Ovary (tissue), 9 donors: ENCODE measurements around the gene ATP2B2. TPM values are rescaled to one million over a fixed set of nuclear protein-coding genes. Genes with fewer than 3 reads are reported as not detected.

ENCODE experiments used
- DNase-seq, 5 donors: peaks; one replicate each; pipeline ENCODE4 v3.0.0-alpha.2; 2019 to 2020
- H3K27ac ChIP-seq, 2 donors: fragments of 200-600 bp; one replicate each; pipeline versions ENCODE4 v1.5.1 to v1.8.0; 2019 to 2022
- H3K27me3 ChIP-seq: fragments of 200-600 bp; one replicate; pipeline ENCODE4 v1.8.0; 2022
- H3K36me3 ChIP-seq: fragments of 200-600 bp; sonication (generic); one replicate; pipeline ENCODE4 v1.5.1; 2019
- H3K4me1 ChIP-seq: one replicate; pipeline ENCODE4 v1.8.1; 2013; ENCODE audit warnings: mild to moderate bottlenecking, moderate library complexity; ENCODE audit not compliant: insufficient read depth
- H3K4me3 ChIP-seq: fragments of 200-600 bp; sonication (generic); one replicate; pipeline ENCODE4 v1.5.1; 2017
- H3K9me3 ChIP-seq, 2 donors: fragments of 200-600 bp in 1 of 2; sonication (generic) in 1 of 2; one replicate each; pipeline versions ENCODE4 v1.5.1 to v1.8.1; 2013 to 2019; ENCODE audit warnings: mild to moderate bottlenecking in 1 of 2, moderate library complexity in 1 of 2
- EP300 ChIP-seq: sonication (generic); formaldehyde crosslinking; IDR thresholded peaks from one replicate; pipeline ENCODE4 v1.6.1; 2017; ENCODE audit warnings: antibody characterized with exemption
- POLR2A ChIP-seq: fragments of 450-650 bp; IDR thresholded peaks from one replicate; pipeline ENCODE4 v1.6.1; 2017; ENCODE audit warnings: antibody characterized with exemption, mild to moderate bottlenecking, moderate library complexity
- WGBS, 3 donors: extraction: QIAGEN DNeasy Blood & Tissue Kit in 1 of 3; methylation state at CpG; one replicate each; pipeline versions ENCODE4 v1.1.5 to v1.1.7; 2013 to 2017; 5-methylcytosine and 5-hydroxymethylcytosine counted together
- intact Hi-C, 4 donors: fragments of 100-400 bp; cut with DNase I; formaldehyde crosslinking; loops; one replicate each; pipeline versions ENCODE4 v1.11.0 to v1.15.1; 2022 to 2023
- polyA plus RNA-seq, 2 donors: library from polyadenylated mRNA; stranded (reverse); fragments of 200-250 nt in 1 of 2; fragments of 350-450 nt in 1 of 2; fragmentation: Illumina TruSeq in 1 of 2; extraction: RNeasy Lipid Tissue Mini Kit (QIAGEN cat#74804) in 1 of 2; gene quantifications; one replicate each; pipeline ENCODE4 v1.2.3, GENCODE V29; 2013 to 2014
- total RNA-seq, 7 donors: library from RNA; depleted of rRNA in 2 of 7; stranded (reverse); fragments of >200 nt in 2 of 7; fragmentation: NEBNext Ultra II Directional in 3 of 7; extraction: Animal tissue kit (Norgen Biotek cat#: 25700) in 3 of 7; gene quantifications; one replicate each; pipeline versions ENCODE4 v1.1.0 to v1.2.4, GENCODE V29; 2016 to 2023
- TF ChIP-seq, protein P1 (sequence below), 3 donors: fragments of 450-650 bp in 2 of 3; fragments of 200-600 bp in 1 of 3; IDR thresholded peaks; one replicate each; pipeline versions ENCODE4 v1.5.1 to v1.8.0; 2016 to 2022; ENCODE audit warnings: antibody characterized with exemption in 3 of 3, mild to moderate bottlenecking in 1 of 3
- donor health status: DM: no; HTN: no; CAD: no; lungs with moderate emphysema.
- donor health status: DM: no; HTN: no; CAD: no.
- donor health status: Bipolar disorder and iron deficiency.
- donor health status: DM: yes; HTN: yes; CAD: no.
- donor health status: DM: no; HTN: no; CAD: no.
- donor health status: DM: yes; HTN: yes; CAD: no.

The ATP2B2 gene
- total and polyA plus RNA-seq, 9 donors: 0.05 to 11.6 (median 0.52) TPM; not detected in 2

DNA sequence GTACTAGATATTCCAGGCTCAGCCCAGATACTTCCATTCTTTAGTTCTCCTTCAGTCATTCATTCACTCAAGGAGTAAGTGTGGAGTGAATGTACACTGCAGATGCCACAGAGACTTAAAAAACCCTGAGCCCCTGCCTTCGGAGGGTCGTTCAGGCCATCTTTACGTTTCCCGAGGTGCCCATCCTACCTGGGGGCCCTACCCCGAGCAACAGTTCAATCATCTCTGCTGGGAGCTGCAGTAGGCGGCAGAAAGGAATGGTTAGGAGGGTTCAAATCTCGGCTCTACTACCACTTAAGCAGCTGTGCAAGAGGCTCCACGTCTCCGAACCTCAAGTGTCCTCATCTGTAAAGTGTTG is 185.1 kb downstream of the ATP2B2 start:
- peak overlapping the region; percentile 31 to 80 for H3K27ac ChIP-seq
- H3K36me3 ChIP-seq: no peaks in the 10 kb centered on the region
- TF ChIP-seq POLR2A (no peak), EP300 (no peak)
- TF ChIP-seq, protein P1, sequence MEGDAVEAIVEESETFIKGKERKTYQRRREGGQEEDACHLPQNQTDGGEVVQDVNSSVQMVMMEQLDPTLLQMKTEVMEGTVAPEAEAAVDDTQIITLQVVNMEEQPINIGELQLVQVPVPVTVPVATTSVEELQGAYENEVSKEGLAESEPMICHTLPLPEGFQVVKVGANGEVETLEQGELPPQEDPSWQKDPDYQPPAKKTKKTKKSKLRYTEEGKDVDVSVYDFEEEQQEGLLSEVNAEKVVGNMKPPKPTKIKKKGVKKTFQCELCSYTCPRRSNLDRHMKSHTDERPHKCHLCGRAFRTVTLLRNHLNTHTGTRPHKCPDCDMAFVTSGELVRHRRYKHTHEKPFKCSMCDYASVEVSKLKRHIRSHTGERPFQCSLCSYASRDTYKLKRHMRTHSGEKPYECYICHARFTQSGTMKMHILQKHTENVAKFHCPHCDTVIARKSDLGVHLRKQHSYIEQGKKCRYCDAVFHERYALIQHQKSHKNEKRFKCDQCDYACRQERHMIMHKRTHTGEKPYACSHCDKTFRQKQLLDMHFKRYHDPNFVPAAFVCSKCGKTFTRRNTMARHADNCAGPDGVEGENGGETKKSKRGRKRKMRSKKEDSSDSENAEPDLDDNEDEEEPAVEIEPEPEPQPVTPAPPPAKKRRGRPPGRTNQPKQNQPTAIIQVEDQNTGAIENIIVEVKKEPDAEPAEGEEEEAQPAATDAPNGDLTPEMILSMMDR (IDR thresholded peaks at IDR 0.05): no peak
- 0 to 1% (median 0%) methylated on average over 9 of the region's 9 CpGs for WGBS, 3 donors
- intact Hi-C loops: no loop called here
- H3K4me1 ChIP-seq: no peaks in the 10 kb centered on the region
- no peaks in the 10 kb centered on the region for H3K27me3 ChIP-seq
- DNase-seq: no peak
- H3K4me3 ChIP-seq: peak overlapping the region; percentile 99
- H3K9me3 ChIP-seq: no peaks in the 10 kb centered on the region

DNA sequence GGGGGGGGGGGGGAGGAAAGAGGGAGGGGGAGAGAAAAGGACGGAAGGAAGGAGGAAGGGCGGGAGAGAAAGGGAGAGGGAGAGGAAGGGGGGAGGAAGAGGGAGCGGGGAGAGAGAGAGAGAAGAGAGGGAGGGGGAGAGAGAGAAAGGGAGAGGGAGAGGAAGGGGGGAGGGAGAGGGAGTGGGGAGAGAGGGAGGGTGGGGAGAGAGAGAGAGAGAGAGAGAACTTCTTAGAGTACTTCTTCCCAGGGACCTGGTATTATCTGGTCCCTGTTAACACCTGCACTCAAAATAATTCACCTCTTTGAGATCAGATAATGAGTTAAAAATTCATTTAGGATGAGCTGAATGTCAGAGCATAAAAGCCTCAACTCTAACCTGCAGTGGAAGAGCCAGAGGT is 185.6 kb downstream of the ATP2B2 start:
- intact Hi-C loops: no loop called here
- no peak overlapping the region for H3K27ac ChIP-seq

DNA sequence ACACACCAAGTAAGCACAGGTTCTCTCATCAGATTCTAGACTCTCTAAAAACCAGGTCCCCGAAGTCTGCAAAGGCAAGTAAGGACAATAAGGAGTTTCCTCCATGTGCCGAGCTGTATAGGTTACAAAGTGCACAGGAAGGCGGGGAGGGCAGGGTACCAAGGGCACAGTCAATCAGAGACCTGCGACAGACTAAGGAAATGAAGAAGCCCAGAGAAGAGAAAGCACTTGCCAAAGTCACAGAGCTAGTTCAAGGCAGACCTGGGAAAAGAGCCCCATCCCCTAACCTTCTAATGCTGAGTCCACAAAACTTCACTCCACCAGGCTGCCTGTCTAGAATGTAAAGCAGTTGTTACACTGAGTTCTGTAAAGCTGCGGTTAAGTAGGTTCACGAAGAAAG is 186.1 kb downstream of the ATP2B2 start:
- Histone ChIP-seq H3K4me3 (no peak overlapping the region), H3K4me1 (no peaks in the 10 kb centered on the region), H3K27me3 (no peaks in the 10 kb centered on the region), H3K36me3 (no peaks in the 10 kb centered on the region), H3K27ac (no peak overlapping the region), H3K9me3 (no peaks in the 10 kb centered on the region)
- intact Hi-C loops: no loop called here
- WGBS, 3 donors: 57 to 68% (median 63%) methylated on average over 6 of the region's 6 CpGs
- no peak for DNase-seq
- TF ChIP-seq, protein P1 (IDR thresholded peaks at IDR 0.05): no peak
- no peak for TF ChIP-seq EP300
- TF ChIP-seq POLR2A: no peak

More for the DNA sequence above, 185.6 kb downstream of the ATP2B2 start:
- DNase-seq: no peak
- no peaks in the 10 kb centered on the region for H3K9me3 ChIP-seq
- TF ChIP-seq POLR2A: no peak
- TF ChIP-seq EP300: no peak
- TF ChIP-seq, protein P1 (IDR thresholded peaks at IDR 0.05): no peak
- H3K27me3 ChIP-seq: no peaks in the 10 kb centered on the region
- H3K4me3 ChIP-seq: peak overlapping the region; percentile 99
- no peaks in the 10 kb centered on the region for H3K36me3 ChIP-seq
- no peaks in the 10 kb centered on the region for H3K4me1 ChIP-seq
- WGBS, 3 donors: 0 to 7% (median 5%) methylated on average over 3 of the region's 3 CpGs

DNA sequence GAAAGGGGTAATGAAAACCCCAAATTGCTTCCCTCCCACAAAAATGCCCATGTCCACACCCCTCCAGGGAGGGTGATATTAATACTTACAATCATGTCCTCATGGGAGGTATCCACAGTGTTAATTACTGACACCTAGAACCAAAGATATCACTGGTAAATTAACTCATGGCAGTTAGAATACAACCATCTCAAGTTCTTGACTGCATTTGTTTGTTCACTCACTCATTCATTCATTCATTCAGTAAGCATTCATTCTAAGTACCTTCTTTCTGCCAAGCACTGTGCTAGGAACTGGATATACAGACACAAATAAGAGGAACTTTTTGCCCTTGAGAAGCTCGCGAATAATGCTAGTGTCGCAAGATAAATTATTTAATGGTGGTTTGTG is 187.4 kb downstream of the ATP2B2 start:
- Histone ChIP-seq H3K9me3 (no peaks in the 10 kb centered on the region), H3K27ac (no peak overlapping the region), H3K4me3 (no peak overlapping the region), H3K4me1 (no peaks in the 10 kb centered on the region), H3K27me3 (no peaks in the 10 kb centered on the region), H3K36me3 (no peaks in the 10 kb centered on the region)
- 87 to 92% (median 91%) methylated on average over 3 of the region's 3 CpGs for WGBS, 3 donors
- intact Hi-C loops: no loop called here
- TF ChIP-seq EP300 (no peak), POLR2A (no peak)
- TF ChIP-seq, protein P1 (IDR thresholded peaks at IDR 0.05): no peak
- no peak for DNase-seq
